ENCODE measurements around the gene ZNF579. TPM values are rescaled to one million over a fixed set of nuclear protein-coding genes. Genes with fewer than 3 reads are reported as not detected.

Gene ZNF579
- total RNA-seq, 1 experiment from 2014 or later: 19.9 TPM

DNA sequence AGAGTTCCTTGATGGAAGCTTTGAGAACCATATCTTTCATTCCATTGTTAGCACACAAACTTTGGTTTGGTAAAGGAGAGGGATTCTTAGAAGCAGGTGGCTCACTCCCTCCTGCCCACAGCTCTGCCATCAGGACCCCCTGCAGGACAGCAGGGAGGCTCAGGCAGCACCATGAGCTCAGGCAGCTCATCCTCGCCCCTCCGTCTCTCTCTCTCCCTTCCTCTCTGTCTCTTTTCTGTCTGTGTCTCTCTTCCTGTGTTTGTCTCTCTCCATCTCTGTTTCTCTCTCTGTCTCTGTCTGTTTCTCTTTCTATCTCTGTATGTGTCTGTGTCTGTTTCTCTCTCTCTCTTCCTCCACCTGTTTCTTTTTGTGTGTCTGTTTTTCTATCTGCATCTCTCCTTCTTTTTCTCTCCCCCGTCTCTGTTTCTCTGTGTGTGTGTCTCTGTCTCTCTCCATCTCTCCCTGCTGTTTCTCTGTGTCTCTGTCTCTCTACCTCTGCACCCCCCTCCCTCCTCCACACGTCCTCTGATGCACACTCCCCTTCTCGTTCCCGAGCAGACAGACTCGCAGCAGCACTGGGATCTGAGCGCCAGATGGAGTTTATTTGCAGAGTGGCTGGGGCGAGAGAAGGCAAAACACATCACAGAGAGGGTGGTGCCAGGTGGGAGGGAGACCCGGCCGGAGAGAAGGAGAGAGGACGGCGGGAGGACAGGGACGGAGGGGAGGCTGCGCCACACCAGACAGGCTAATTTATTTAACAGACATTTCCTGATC lies 52.4 kb downstream of the ZNF579 start:
- Histone ChIP-seq H4K8ac (replicated peaks; ENCODE audit: insufficient read length, low read depth, low read length) (no peak overlapping the region), H2BK5ac (ENCODE audit: insufficient read length, low read length) (no peak overlapping the region), H3K23ac (ENCODE audit: insufficient read length, low read depth, low read length) (no peak overlapping the region), H2AFZ (ENCODE audit: low read length) (no peak overlapping the region), H2BK120ac (ENCODE audit: low read depth, low read length, poor library complexity, severe bottlenecking) (no peak overlapping the region), H3K23me2 (ENCODE audit: insufficient read length, low read depth, low read length, poor library complexity, severe bottlenecking) (no peaks in the 10 kb centered on the region), H3K14ac (ENCODE audit: insufficient read depth, low read length) (no peak overlapping the region), H3K9ac (ENCODE audit: extremely low read depth, insufficient read length, low read length) (no peak overlapping the region), H3K4ac (ENCODE audit: low read depth, low read length) (no peak overlapping the region), H2BK15ac (ENCODE audit: low read depth, low read length) (no peak overlapping the region), H2BK20ac (ENCODE audit: low read depth, low read length, poor library complexity, severe bottlenecking) (no peak overlapping the region), H2AK5ac (ENCODE audit: insufficient read length, low read length) (no peak overlapping the region), H3K27ac (ENCODE audit: insufficient read length, low read depth, low read length) (no peak overlapping the region), H3K56ac (ENCODE audit: insufficient read length, low read depth, low read length) (no peak overlapping the region), H2BK12ac (ENCODE audit: insufficient read length, low read depth, low read length) (no peak overlapping the region), H3T11ph (ENCODE audit: low read length) (no peak overlapping the region), H4K20me1 (ENCODE audit: control insufficient read depth, insufficient read depth, insufficient read length) (no peaks in the 10 kb centered on the region), H3K18ac (ENCODE audit: insufficient read length, low read depth, low read length) (no peak overlapping the region), H4K5ac (ENCODE audit: insufficient read length, low read depth, low read length) (no peak overlapping the region), H3K79me1 (ENCODE audit: insufficient read depth, low read depth, low read length, poor library complexity, severe bottlenecking) (no peaks in the 10 kb centered on the region), H3K4me1 (ENCODE audit: insufficient read depth, low read length) (no peaks in the 10 kb centered on the region; the same call in 1 of the 2 replicates), H3K4me2 (ENCODE audit: insufficient read depth, insufficient read length, low read length) (no peak overlapping the region), H4K91ac (ENCODE audit: insufficient read length, low read depth, low read length) (no peak overlapping the region), H3K79me2 (ENCODE audit: insufficient read depth, low read length) (no peaks in the 10 kb centered on the region), H3K27me3 (ENCODE audit: insufficient read depth, low read length) (no peaks in the 10 kb centered on the region), H3K9me3 (ENCODE audit: control insufficient read depth, low read depth, low read length) (no peaks in the 10 kb centered on the region)
- DNase-seq: no peak
- no CpG with 5 or more reads among the region's 15 CpGs for WGBS (ENCODE audit: extremely low coverage, insufficient read length, low lambda C conversion rate)
- no peaks in the 10 kb centered on the region for H3K9me3 Mint-ChIP-seq
- H3K36me3 Mint-ChIP-seq (ENCODE audit: insufficient read depth in 1 of 3, low read depth in 3 of 3): no peaks in the 10 kb centered on the region
- H3K4me1 Mint-ChIP-seq: no peaks in the 10 kb centered on the region; a peak in 1 of 4 replicates
- H3K27ac Mint-ChIP-seq: no peak overlapping the region
- TF ChIP-seq, protein P1, sequence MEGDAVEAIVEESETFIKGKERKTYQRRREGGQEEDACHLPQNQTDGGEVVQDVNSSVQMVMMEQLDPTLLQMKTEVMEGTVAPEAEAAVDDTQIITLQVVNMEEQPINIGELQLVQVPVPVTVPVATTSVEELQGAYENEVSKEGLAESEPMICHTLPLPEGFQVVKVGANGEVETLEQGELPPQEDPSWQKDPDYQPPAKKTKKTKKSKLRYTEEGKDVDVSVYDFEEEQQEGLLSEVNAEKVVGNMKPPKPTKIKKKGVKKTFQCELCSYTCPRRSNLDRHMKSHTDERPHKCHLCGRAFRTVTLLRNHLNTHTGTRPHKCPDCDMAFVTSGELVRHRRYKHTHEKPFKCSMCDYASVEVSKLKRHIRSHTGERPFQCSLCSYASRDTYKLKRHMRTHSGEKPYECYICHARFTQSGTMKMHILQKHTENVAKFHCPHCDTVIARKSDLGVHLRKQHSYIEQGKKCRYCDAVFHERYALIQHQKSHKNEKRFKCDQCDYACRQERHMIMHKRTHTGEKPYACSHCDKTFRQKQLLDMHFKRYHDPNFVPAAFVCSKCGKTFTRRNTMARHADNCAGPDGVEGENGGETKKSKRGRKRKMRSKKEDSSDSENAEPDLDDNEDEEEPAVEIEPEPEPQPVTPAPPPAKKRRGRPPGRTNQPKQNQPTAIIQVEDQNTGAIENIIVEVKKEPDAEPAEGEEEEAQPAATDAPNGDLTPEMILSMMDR (conservative IDR thresholded peaks at IDR 0.05): no peak
- H3K27me3 Mint-ChIP-seq (ENCODE audit: low read depth): peaks cover 4% of the 10 kb centered on the region; the same call in 1 of the 2 replicates
- no peak overlapping the region for H3K4me3 Mint-ChIP-seq

All from H9 (cell line).